OCI-LY7 (cell line): ENCODE results near the gene MXD4. TPM values are rescaled to one million over a fixed set of nuclear protein-coding genes. Genes with fewer than 3 reads are reported as not detected.

ENCODE experiments used
- BruUV-seq: library from RNA; stranded (reverse); fragments of 400-500 nt; replicated peaks from 2 replicates; lab custom pipeline; 2021; lab: Mats Ljungman, UMichigan
- CTCF ChIA-PET: fragments of 300-600 bp; sonication (Branson Sonifier 250); formaldehyde crosslinking; loops from one replicate; lab custom pipeline; 2022; ENCODE audit warnings: antibody characterized with exemption; ENCODE audit not compliant: unreplicated experiment; lab: Charles Lee
- POLR2A ChIA-PET: fragments of 300-600 bp; sonication (Branson Sonifier 250); formaldehyde crosslinking; loops from one replicate; lab custom pipeline; 2022; ENCODE audit warnings: antibody characterized with exemption; lab: Charles Lee
- DNase-seq: peaks from one replicate; pipeline ENCODE4 v3.0.0-alpha.2; 2015; ENCODE audit warnings: low spot score
- H2AFZ ChIP-seq: fragments of 200-600 bp; sonication (generic), shearing (Covaris generic); 2 replicates; pipeline ENCODE4 v1.6.1; 2014; ENCODE audit warnings: mild to moderate bottlenecking, antibody characterized with exemption, low read length, moderate library complexity
- H3K27ac ChIP-seq: fragments of 200-600 bp; sonication (generic); 2 replicates; pipeline ENCODE4 v1.5.1; 2014; ENCODE audit warnings: mixed run types, low read depth, mild to moderate bottlenecking, moderate library complexity, low read length, inconsistent platforms; ENCODE audit not compliant: poor library complexity, severe bottlenecking
- H3K36me3 ChIP-seq: fragments of 200-600 bp; sonication (generic); 2 replicates; pipeline ENCODE4 v1.6.1; 2014; ENCODE audit warnings: mild to moderate bottlenecking, antibody characterized with exemption, low read length, moderate library complexity, mixed read lengths; ENCODE audit not compliant: insufficient read depth
- H3K4me1 ChIP-seq: fragments of 200-600 bp; sonication (generic); 2 replicates; pipeline ENCODE4 v1.5.1; 2014; ENCODE audit warnings: mild to moderate bottlenecking, low read length; ENCODE audit not compliant: insufficient read depth, poor library complexity, severe bottlenecking
- H3K4me2 ChIP-seq: fragments of 200-600 bp; sonication (generic); 2 replicates; pipeline ENCODE4 v1.6.1; 2014; ENCODE audit warnings: mild to moderate bottlenecking, low read length
- H3K4me3 ChIP-seq: fragments of 200-600 bp; sonication (generic); 2 replicates; pipeline ENCODE4 v1.5.1; 2014; ENCODE audit warnings: mild to moderate bottlenecking, low read depth, low read length; ENCODE audit not compliant: poor library complexity, severe bottlenecking
- H3K79me2 ChIP-seq: fragments of 200-600 bp; sonication (generic); 2 replicates; pipeline ENCODE4 v1.6.1; 2016; ENCODE audit warnings: low read depth, mild to moderate bottlenecking, low read length, moderate library complexity, mixed read lengths; ENCODE audit not compliant: insufficient read depth
- H3K9me2 ChIP-seq: fragments of 200-600 bp; sonication (generic); 2 replicates; pipeline ENCODE4 v1.6.1; 2016; ENCODE audit warnings: mild to moderate bottlenecking, low read length, mixed read lengths; ENCODE audit not compliant: insufficient read depth
- H3K9me3 ChIP-seq: fragments of 200-600 bp; sonication (generic); 2 replicates; pipeline ENCODE4 v1.6.1; 2014; ENCODE audit warnings: mild to moderate bottlenecking, mixed run types, low read length, mixed read lengths
- H4K20me1 ChIP-seq: fragments of 200-600 bp; sonication (generic); 2 replicates; pipeline ENCODE4 v1.6.1; 2014; ENCODE audit warnings: mild to moderate bottlenecking, antibody characterized with exemption, low read length, moderate library complexity, mixed read lengths; ENCODE audit not compliant: insufficient read depth
- CTCF ChIP-seq: fragments of 200-600 bp; sonication (generic); conservative IDR thresholded peaks from 2 replicates; pipeline ENCODE4 v1.5.1; 2014; ENCODE audit warnings: mild to moderate bottlenecking, antibody characterized with exemption, low read length, moderate library complexity, mixed read lengths
- EZH2phosphoT487 ChIP-seq: fragments of 200-600 bp; sonication (generic); IDR thresholded peaks from 2 replicates; pipeline ENCODE4 v1.6.1; 2018; ENCODE audit warnings: low read depth, borderline replicate concordance, mild to moderate bottlenecking, mixed run types, antibody characterized with exemption, low read length, moderate library complexity, mixed read lengths
- intact Hi-C: fragments of 100-400 bp; cut with micrococcal nuclease; formaldehyde crosslinking; loops from one replicate; pipeline ENCODE4 v1.10.0; 2022; ENCODE audit not compliant: unreplicated experiment
- total RNA-seq, 2 experiments: library from RNA; depleted of rRNA in 1 of 2; stranded (reverse); fragments of >200 nt in 1 of 2; shearing (Covaris generic) in 1 of 2; gene quantifications; 2 replicates each; pipeline ENCODE4 v1.2.3, GENCODE V29; 2014 to 2022

The MXD4 gene
- total RNA-seq, 2 experiments from 2014 or later = 3.0 to 11.6 TPM

- Histone ChIP-seq H3K4me2 (no peak overlapping the region), H4K20me1 (no peaks in the 10 kb centered on the region), H3K79me2 (no peaks in the 10 kb centered on the region), H3K4me3 (no peak overlapping the region), H3K4me1 (no peaks in the 10 kb centered on the region), H3K36me3 (no peaks in the 10 kb centered on the region), H3K9me3 (no peaks in the 10 kb centered on the region), H2AFZ (no peak overlapping the region), H3K27ac (no peak overlapping the region), H3K9me2 (no peaks in the 10 kb centered on the region)
- DNase-seq = no peak
- ChIA-PET CTCF (no interaction called here), POLR2A (no interaction called here)
- no TSS peak for BruUV-seq
- TF ChIP-seq CTCF (no peak), EZH2phosphoT487 (no peak)
- intact Hi-C loops = no loop called here
These were observed 44.0 kb upstream of the MXD4 start for GRCh38 chr4:2305766-2306501.

GRCh38 chr4:2304877-2305561 is 43.1 kb upstream of the MXD4 start:
- ChIA-PET POLR2A (interaction anchor here (0.5 kb wide), 1 partner anchor 151 kb away, joined by 3 read pairs; no protein-coding TSS in a partner anchor), CTCF (interaction anchor here (0.6 kb wide), 1 partner anchor 67 kb away, joined by 3 read pairs; no protein-coding TSS in a partner anchor)
- Histone ChIP-seq H3K4me2 (no peak overlapping the region), H2AFZ (no peak overlapping the region), H3K9me2 (no peaks in the 10 kb centered on the region), H4K20me1 (no peaks in the 10 kb centered on the region), H3K4me3 (no peak overlapping the region), H3K27ac (no peak overlapping the region), H3K9me3 (no peaks in the 10 kb centered on the region), H3K4me1 (no peaks in the 10 kb centered on the region), H3K36me3 (no peaks in the 10 kb centered on the region), H3K79me2 (no peaks in the 10 kb centered on the region)
- DNase-seq = no peak
- TF ChIP-seq EZH2phosphoT487 (no peak), CTCF (no peak)
- BruUV-seq = no TSS peak
- intact Hi-C loops = no loop called here
